Transverse colon (tissue), 4 donors: ENCODE data around the gene ZDHHC5.

Experiments used
- CTCF ChIP-seq, 5 experiments: fragments of 200-600 bp in 3 of 5; fragments of 450-650 bp in 2 of 5; sonication (generic) in 3 of 5; IDR thresholded peaks; 1 replicate in 2 of 5; 2 replicates in 3 of 5; pipeline ENCODE4 v1.5.1; 2016 to 2017; ENCODE audit warnings: antibody characterized with exemption in 5 of 5, inconsistent platforms in 3 of 5, mild to moderate bottlenecking in 2 of 5, moderate library complexity in 1 of 5
- POLR2A ChIP-seq: fragments of 450-650 bp; IDR thresholded peaks from one replicate; pipeline ENCODE4 v1.6.1; 2016; ENCODE audit warnings: antibody characterized with exemption, mild to moderate bottlenecking, moderate library complexity
- POLR2AphosphoS5 ChIP-seq, 3 donors: sonication (generic); formaldehyde crosslinking; IDR thresholded peaks; one replicate each; pipeline ENCODE4 v1.6.1; 2016; ENCODE audit warnings: antibody characterized with exemption in 3 of 3

DNA sequence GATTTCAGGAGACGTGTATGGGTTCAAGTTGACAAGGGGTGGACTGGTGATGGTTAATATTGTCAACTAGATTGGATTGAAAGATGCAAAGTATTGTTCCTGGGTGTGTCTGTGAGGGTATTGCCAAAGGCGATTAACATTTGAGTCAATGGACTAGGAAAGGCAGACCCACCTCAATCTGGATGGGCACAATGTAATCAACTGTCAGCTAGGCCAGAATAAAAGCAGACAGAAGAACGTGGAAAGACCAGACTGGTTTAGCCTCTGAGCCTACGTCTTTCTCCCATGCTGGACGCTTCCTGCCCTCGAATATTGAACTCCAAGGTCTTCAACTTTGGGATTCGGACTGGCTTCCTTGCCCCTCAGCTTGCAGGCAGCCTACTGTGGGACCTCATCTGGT is 16.5 kb upstream of the ZDHHC5 start:
- TF ChIP-seq CTCF (IDR thresholded peaks at IDR 0.05) (no peak), POLR2AphosphoS5 (IDR thresholded peaks at IDR 0.05) (no peak), POLR2A (no peak)
